Stimulated activated memory B cell treated with anti-CD40 and anti-IgM and Interleukin-4, amounts not matched to agents 10 μg/mL and 1 μg/mL and 100 μg/mL, for 72 hours (primary cell): ENCODE data around the gene TLCD1.
"Not testable (repeated sequence)": the region's sequence is repeated elsewhere in the genome, so short reads cannot be mapped to it uniquely, and the experiment has no call there.

ENCODE experiments used
- ATAC-seq: fragments of 150-1000 bp; cut with Tn5 transposase; 2 replicates; pipeline ENCODE4 v1.10.0; 2021
- H3K27ac Mint-ChIP-seq: one replicate; pipeline ENCODE4 v1.8.0; 2022; ENCODE audit warnings: mild to moderate bottlenecking, mixed read lengths
- H3K27me3 Mint-ChIP-seq: one replicate; pipeline ENCODE4 v1.8.0; 2022; ENCODE audit warnings: mixed read lengths
- H3K36me3 Mint-ChIP-seq: one replicate; pipeline ENCODE4 v1.8.0; 2022; ENCODE audit warnings: mixed read lengths
- H3K4me1 Mint-ChIP-seq: one replicate; pipeline ENCODE4 v1.8.0; 2022; ENCODE audit warnings: mixed read lengths
- H3K4me3 Mint-ChIP-seq: one replicate; pipeline ENCODE4 v1.8.0; 2022; ENCODE audit warnings: mild to moderate bottlenecking, moderate library complexity, mixed read lengths
- H3K9me3 Mint-ChIP-seq: one replicate; pipeline ENCODE4 v1.8.0; 2022; ENCODE audit warnings: mixed read lengths

Gene TLCD1

DNA sequence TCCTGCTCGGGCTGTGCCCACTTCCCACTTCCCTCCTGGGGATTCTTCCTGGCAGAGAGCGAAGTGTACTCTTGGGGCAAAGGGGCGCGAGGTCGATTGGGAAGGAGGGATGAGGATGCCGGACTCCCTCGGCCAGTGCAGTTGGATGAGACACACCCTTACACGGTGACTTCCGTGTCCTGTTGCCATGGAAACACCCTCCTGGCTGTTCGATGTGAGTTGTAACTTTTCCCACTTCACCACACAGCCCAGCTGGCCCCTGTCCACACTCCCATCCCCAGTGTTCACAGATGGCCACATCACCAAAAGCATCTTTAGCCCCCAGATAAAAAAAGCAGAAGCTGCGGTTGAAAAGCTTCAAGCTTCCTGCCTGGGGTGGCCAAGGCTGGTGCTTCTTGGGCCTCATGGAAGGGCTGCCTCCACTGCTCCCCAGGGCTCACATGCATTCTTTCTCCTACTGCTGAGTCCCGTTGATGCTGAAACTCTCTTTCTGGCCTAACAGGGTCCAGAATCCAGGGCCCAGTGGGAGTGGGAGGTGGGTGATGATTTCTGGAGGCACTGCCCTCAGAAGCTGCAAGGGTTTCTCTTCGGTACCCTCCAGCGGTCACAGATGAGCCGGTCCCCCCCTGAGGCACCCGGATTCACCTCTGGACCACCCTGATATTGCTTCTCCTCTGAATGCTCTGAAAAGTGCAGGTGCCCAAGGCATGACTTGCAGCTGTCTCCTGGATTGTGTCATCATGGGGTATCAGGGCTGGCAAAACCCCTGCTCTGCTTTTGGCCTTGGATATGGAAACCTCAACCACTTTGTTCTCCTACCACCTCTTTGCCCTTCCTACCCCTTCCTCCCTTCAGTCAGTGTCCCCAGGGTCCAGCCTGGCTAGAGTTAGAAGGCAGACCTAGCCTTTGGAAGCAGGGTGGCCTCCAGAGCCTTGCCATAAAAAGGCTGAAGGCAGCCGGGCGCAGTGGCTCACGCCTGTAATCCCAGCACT is 15.6 kb upstream of the TLCD1 start:
- peaks cover 44% of the 10 kb centered on the region for H3K36me3 Mint-ChIP-seq
- H3K27me3 Mint-ChIP-seq = no peaks in the 10 kb centered on the region
- peak; percentile 21 for ATAC-seq
- peak overlapping the region; percentile 89 for H3K4me3 Mint-ChIP-seq
- H3K4me1 Mint-ChIP-seq = peaks cover 83% of the 10 kb centered on the region
- H3K27ac Mint-ChIP-seq = peak overlapping the region; percentile 93
- H3K9me3 Mint-ChIP-seq = no peaks in the 10 kb centered on the region

DNA sequence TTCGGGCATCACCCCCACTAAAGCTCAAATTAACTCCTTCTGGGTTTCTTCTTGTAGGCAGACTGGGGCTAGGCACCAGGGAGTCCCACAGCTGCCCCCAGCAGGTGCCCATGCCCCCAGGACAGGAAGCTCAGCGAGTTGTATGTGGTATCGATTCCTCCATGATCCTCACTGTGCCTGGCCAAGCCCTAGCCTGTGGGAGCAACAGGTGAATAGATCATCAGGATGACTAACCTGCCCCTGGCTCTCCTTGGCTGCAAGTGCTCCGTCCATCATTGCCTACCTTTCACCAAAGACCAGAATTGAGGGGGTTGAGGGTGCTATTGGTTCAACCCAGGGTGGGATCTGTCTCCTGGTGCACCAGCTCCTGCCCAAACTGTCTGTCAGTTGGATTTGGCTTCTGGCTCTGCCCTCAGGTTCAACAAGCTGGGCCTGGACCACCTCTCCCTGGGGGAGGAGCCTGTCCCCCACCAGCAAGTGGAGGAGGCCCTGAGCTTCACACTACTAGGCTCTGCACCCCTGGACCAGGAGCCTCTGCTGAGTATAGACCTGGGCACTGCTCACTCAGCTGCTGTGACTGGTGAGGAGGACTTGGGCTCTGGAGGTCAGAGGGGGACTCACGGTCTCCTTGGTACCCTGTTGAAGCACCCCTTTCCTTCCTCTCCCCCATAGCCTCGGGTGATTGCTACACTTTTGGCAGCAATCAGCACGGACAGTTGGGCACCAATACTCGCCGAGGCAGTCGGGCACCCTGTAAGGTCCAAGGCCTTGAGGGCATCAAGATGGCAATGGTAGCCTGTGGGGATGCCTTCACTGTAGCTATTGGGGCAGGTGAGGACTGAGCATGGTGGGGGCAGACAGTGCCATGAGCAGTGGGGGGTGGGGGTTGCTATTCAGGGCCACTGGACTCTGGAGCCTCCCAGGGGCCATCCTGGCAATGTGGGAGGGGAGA is 14.6 kb upstream of the TLCD1 start:
- Mint-ChIP-seq H3K27ac (peak overlapping the region; percentile 93), H3K27me3 (no peaks in the 10 kb centered on the region), H3K9me3 (no peaks in the 10 kb centered on the region), H3K4me3 (peak overlapping the region; percentile 89), H3K36me3 (peaks cover 35% of the 10 kb centered on the region), H3K4me1 (peaks cover 73% of the 10 kb centered on the region)
- no peak for ATAC-seq

DNA sequence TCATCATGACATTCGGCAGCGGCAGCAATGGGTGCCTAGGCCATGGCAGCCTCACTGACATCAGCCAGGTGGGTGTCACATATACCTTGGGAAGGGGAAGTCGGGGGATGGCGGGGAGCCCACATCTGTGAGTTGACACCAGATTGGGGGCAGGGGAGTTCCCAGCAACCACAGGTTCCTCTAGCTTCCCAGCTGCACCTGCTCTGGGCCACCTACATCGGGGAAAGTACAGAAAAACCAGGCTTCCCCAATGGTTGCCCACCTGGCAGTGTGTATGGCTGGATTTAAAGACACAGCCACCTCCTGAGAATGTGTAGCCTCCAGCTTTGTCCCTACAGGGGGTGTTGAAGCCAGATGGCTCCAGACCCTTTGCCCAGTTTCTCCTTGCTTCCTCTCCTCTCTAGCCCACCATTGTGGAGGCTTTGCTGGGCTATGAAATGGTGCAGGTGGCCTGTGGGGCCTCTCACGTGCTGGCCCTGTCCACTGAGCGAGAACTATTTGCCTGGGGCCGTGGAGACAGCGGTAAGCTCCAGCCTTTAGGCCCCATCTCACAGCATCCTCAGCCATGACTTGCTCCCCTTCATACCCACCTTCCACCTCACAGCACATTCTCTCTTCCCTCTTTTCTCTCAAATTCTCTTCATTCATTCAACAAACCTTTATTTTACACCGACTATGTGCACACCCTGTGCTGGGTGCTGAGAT is 12.8 kb upstream of the TLCD1 start:
- H3K9me3 Mint-ChIP-seq = no peaks in the 10 kb centered on the region
- ATAC-seq = peak; percentile 69
- H3K4me3 Mint-ChIP-seq = peak overlapping the region; percentile 73
- H3K27ac Mint-ChIP-seq = peak overlapping the region; percentile 93
- H3K36me3 Mint-ChIP-seq = peaks cover 40% of the 10 kb centered on the region
- peaks cover 84% of the 10 kb centered on the region for H3K4me1 Mint-ChIP-seq
- H3K27me3 Mint-ChIP-seq = no peaks in the 10 kb centered on the region

DNA sequence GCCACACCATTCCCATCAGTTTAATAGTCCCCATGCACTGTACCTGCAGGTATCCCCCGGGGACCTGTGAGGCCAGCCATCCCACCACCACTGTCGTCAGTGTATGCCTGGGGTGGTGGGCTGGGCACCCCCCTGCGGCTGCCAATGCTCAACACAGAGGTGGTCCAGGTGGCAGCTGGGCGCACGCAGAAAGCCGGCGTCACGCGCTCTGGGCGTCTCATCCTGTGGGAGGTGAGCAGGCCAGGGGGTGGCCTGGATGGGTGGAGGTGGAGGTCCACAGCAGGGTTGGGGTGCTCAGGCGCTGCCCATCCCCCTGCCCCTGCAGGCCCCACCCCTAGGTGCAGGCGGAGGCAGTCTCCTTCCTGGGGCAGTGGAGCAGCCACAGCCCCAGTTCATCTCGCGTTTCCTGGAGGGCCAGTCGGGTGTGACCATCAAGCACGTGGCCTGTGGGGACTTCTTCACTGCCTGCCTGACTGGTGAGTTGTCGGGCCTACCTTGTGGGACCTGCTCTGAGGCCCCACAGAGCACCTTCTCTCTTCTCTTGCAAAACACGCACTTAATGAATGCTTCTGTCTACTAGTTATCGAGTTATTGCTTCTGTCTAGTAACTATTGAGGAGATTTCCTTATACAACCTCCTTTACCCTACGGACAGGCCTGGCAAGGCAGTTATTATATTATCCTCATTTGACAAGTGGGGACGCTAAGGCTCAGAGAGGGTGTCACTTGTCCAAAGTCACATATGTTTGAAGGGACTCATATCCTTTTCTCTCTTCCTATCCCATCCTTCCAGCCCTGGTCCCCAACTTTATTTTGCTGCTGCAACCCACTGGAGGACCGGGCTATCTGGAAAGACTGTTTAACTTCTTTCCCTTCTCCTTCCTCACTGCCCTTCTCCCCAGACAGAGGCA is 12.0 kb upstream of the TLCD1 start:
- H3K27ac Mint-ChIP-seq = peak overlapping the region; percentile 93
- no peaks in the 10 kb centered on the region for H3K27me3 Mint-ChIP-seq
- peaks cover 42% of the 10 kb centered on the region for H3K36me3 Mint-ChIP-seq
- no peaks in the 10 kb centered on the region for H3K9me3 Mint-ChIP-seq
- ATAC-seq = peak; percentile 89
- H3K4me3 Mint-ChIP-seq = peak overlapping the region; percentile 73
- peaks cover 87% of the 10 kb centered on the region for H3K4me1 Mint-ChIP-seq

DNA sequence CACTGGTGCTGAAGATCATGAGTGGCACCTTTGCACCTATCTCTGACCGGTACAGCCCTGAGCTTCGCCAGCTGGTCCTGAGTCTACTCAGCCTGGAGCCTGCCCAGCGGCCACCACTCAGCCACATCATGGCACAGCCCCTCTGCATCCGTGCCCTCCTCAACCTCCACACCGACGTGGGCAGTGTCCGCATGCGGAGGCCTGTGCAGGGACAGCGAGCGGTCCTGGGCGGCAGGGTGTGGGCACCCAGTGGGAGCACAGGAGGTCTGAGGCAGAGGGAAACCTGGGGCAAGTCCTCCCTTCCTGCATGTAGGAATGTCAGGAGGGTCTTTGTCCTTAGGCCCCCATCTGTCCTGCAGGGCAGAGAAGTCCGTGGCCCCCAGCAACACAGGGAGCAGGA is 11.3 kb upstream of the TLCD1 start:
- Mint-ChIP-seq H3K36me3 (peaks cover 42% of the 10 kb centered on the region), H3K4me3 (peak overlapping the region; percentile 73), H3K27ac (peak overlapping the region; percentile 93), H3K4me1 (peaks cover 83% of the 10 kb centered on the region), H3K9me3 (peaks cover under 1% of the 10 kb centered on the region), H3K27me3 (no peaks in the 10 kb centered on the region)
- ATAC-seq = no peak

DNA sequence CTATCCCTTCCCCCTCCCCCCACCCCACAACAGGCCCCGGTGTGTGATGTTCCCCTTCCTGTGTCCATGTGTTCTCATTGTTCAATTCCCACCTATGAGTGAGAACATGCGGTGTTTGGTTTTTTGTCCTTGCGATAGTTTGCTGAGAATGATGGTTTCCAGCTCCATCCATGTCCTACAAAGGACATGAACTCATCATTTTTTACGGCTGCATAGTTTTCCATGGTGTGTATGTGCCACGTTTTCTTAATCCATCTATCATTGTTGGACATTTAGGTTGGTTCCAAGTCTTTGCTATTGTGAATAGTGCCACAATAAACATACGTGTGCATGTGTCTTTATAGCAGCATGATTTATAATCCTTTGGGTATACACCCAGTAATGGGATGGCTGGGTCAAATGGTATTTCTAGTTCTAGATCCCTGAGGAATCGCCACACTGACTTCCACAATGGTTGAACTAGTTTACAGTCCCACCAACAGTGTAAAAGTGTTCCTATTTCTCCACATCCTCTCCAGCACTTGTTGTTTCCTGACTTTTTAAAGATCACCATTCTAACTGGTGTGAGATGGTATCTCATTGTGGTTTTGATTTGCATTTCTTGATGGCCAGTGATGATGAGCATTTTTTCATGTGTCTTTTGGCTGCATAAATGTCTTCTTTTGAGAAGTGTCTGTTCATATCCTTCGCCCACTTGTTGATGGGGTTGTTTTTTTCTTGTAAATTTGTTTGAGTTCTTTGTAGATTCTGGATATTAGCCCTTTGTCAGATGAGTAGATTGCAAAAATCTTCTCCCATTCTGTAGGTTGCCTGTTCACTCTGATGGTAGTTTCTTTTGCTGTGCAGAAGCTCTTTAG is 10.1 kb upstream of the TLCD1 start:
- not testable (repeated sequence) for H3K9me3 Mint-ChIP-seq, ATAC-seq, H3K27me3 Mint-ChIP-seq, H3K27ac Mint-ChIP-seq, H3K4me3 Mint-ChIP-seq
- H3K4me1 Mint-ChIP-seq = peaks cover 72% of the 10 kb centered on the region
- peaks cover 39% of the 10 kb centered on the region for H3K36me3 Mint-ChIP-seq

DNA sequence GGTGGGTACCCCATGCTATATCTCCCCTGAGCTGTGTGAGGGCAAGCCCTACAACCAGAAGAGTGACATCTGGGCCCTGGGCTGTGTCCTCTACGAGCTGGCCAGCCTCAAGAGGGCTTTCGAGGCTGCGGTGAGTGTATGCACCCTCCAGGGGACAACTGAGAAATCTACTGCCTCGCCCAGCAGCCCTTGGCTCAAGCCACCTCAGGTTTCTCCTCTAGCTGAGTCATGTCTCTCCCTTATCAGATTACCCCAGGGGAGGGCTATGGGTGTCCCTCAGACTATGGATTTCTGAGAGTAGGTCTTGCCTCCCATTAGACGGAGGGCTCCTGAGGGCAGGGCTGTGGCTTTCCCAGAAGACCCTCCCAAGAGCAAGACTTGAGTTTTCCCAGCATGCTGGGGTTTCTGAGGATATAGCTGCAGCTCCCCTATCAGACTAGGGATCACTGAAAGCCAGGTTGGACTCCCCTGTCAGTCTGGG is 9.2 kb upstream of the TLCD1 start:
- peak overlapping the region; percentile 79 for H3K27ac Mint-ChIP-seq
- peaks cover 2% of the 10 kb centered on the region for H3K9me3 Mint-ChIP-seq
- H3K4me1 Mint-ChIP-seq = peaks cover 63% of the 10 kb centered on the region
- H3K27me3 Mint-ChIP-seq = no peaks in the 10 kb centered on the region
- H3K4me3 Mint-ChIP-seq = no peak overlapping the region
- peaks cover 31% of the 10 kb centered on the region for H3K36me3 Mint-ChIP-seq
- ATAC-seq = no peak

DNA sequence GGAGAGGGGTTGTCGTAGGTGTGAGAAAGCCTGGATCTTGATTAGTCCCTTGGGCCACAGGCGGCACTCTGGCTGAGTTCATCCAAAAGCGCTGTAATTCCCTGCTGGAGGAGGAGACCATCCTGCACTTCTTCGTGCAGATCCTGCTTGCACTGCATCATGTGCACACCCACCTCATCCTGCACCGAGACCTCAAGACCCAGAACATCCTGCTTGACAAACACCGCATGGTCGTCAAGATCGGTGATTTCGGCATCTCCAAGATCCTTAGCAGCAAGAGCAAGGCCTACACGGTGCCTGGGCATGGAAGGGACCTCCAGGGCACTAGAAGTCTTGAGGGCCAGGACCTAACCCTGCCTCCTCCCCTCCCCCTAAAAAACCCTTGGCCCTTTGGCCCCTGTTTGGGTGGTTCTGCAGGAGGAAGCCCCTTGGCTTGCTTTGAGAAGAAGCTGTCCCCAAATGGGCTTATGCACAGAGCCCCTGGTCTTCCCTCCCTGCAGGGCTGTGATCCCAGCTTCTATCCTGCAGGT is 8.7 kb upstream of the TLCD1 start:
- no peaks in the 10 kb centered on the region for H3K27me3 Mint-ChIP-seq
- peaks cover 30% of the 10 kb centered on the region for H3K36me3 Mint-ChIP-seq
- ATAC-seq = no peak
- peak overlapping the region; percentile 79 for H3K27ac Mint-ChIP-seq
- H3K4me1 Mint-ChIP-seq = peaks cover 61% of the 10 kb centered on the region
- H3K4me3 Mint-ChIP-seq = no peak overlapping the region
- H3K9me3 Mint-ChIP-seq = peaks cover 2% of the 10 kb centered on the region

DNA sequence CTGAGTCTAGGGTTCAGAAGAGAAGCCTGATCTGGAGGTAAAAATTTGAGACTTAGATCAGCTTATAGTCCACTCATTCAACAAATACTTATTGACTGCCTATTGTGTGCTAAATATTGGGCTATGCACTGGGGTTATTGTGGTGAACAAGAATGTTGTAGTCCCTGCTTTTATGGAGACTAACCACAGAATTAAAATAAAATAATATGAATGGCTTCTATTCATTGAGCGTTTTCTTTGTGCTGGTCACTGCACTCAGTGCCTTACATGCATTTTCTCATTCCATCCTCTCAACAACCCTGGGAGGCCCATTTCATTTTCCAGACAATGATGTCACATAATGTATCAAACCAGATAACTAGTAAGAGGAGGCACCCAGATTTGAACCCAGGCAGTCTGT is 7.3 kb upstream of the TLCD1 start:
- Mint-ChIP-seq H3K4me1 (peaks cover 56% of the 10 kb centered on the region), H3K4me3 (no peak overlapping the region), H3K27me3 (no peaks in the 10 kb centered on the region), H3K27ac (peak overlapping the region; percentile 79), H3K36me3 (peaks cover 30% of the 10 kb centered on the region), H3K9me3 (peaks cover 2% of the 10 kb centered on the region)
- ATAC-seq = no peak

DNA sequence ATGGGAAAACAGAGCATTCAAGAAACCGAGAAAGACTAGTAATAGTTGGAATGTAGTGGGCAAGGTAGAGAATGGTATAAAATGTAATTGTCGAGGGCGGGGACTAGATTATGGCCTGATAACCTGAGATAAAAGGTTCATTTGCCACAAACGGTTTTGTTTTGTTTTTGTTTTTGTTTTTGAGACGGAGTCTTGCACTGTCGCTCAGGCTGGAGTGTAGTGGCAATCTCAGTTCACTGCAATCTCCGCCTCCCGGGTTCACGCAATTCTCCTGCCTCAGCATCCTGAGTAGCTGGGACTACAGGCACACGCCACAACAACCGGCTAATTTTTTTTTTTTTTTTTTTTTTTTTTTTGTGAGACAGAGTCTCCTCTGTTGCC is 3.9 kb upstream of the TLCD1 start:
- H3K9me3 Mint-ChIP-seq = peaks cover 2% of the 10 kb centered on the region
- no peak overlapping the region for H3K4me3 Mint-ChIP-seq
- H3K4me1 Mint-ChIP-seq = peaks cover 51% of the 10 kb centered on the region
- no peak for ATAC-seq
- H3K27me3 Mint-ChIP-seq = no peaks in the 10 kb centered on the region
- peaks cover 21% of the 10 kb centered on the region for H3K36me3 Mint-ChIP-seq
- peak overlapping the region; percentile 89 for H3K27ac Mint-ChIP-seq

DNA sequence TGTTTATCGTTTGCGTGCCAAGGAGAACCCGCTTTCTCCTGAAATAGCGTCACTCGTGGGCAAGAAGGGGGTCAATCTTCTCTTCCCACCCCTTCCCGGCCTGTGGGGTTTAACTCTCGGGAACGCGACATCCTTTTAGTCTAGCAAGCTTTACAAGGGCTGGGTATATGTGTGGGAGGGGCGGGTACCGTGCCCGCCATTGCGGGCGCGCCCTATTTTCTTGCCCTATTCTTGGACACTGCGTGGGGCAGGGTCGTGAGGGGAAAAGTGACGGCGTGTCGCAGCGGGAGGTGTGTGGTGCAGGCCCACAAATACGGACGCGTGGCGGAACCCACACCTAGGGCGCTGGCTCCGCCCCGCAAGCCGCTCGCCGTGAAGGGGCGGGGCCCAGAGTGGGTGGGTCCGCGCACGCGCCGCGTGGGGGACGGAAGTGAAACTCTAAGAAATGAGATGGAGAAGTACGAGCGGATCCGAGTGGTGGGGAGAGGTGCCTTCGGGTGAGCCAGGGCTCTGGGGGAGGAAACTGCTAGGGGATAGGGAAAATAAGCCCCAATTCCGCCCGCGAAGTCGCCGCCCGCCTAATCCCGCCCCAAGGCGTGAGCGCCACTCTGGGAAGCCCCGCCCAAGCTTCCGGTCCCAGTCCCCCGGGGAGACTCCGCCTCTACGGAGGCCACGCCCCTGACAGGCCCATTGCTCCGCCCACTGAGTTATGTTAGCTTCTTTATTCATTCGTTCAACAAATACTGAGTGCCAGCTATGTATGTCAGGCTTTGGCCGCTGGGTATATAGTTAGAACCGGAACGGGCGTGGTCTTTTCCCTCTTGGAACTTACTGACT is 2.5 kb upstream of the TLCD1 start, which contains the start of gene NEK8:
Gene NEK8, plus strand, starts transcription at position 425 of the 837 bp plus-strand sequence. Its CDS starts 26 bp downstream, at position 451.
- Mint-ChIP-seq H3K4me1 (peaks cover 51% of the 10 kb centered on the region), H3K36me3 (peaks cover 21% of the 10 kb centered on the region), H3K27ac (peak within 1 kb of the TSS; percentile 89), H3K27me3 (no peaks in the 10 kb centered on the region), H3K4me3 (peak within 1 kb of the TSS; percentile 89), H3K9me3 (peaks cover 2% of the 10 kb centered on the region)
- peak; percentile 73 for ATAC-seq
